Measurements from ENCODE around the gene NLGN2.
"Not testable (repeated sequence)": the region's sequence is repeated elsewhere in the genome, so short reads cannot be mapped to it uniquely, and the experiment has no call there.

NLGN2 gene

DNA sequence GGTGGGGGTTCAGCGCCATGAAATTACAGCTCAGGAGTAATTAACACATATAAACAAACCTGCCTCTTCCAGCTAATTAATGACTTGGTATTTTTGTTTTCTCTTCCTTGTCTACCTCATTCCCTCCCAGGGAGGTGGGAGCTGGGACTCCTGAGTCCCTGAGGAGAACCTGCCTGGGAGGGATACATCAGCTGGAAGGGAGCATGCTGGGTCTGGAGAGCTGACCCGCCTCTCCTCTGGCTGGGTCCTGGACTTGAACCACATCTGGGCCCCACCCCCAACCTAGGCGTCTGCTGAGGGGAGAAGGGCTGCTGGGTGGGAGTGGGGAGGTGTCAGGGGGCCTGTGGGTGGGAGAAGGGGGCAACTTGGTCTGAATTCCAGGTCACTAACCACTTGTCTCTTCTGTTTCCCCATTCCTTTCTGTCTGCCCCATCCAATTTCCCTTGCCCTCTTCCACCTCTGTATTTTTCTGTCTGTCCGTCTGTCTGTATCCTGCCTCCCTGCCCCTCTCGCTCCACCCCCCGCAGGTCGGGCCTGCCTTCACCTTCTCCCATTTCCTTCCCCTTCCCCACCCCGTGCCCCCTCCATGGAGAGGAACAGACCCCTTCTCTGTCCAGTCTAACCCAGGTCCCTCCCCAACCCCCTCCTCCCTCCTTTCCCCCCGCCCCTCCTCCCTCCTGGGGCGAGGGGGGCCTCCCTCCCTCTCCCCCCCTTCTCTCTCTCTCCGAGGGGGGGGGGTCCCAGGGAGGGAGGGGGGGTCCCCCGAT is at the start of gene NLGN2:
NLGN2 (plus strand) TSS at position 361 of the 767 bp plus-strand sequence. CDS start 411 bp downstream, outside the sequence.
- peak within 1 kb of the TSS; percentile 61 for H3K27ac Mint-ChIP-seq
- H3K4me3 Mint-ChIP-seq, result no peak within 1 kb of the TSS
- peaks cover 18% of the 10 kb centered on the region for H3K4me1 Mint-ChIP-seq (ENCODE audit: low read depth)
- H3K36me3 Mint-ChIP-seq, result no peaks in the 10 kb centered on the region
- H3K9me3 Mint-ChIP-seq (ENCODE audit: low read depth), result no peaks in the 10 kb centered on the region
- no peaks in the 10 kb centered on the region for H3K27me3 Mint-ChIP-seq

DNA sequence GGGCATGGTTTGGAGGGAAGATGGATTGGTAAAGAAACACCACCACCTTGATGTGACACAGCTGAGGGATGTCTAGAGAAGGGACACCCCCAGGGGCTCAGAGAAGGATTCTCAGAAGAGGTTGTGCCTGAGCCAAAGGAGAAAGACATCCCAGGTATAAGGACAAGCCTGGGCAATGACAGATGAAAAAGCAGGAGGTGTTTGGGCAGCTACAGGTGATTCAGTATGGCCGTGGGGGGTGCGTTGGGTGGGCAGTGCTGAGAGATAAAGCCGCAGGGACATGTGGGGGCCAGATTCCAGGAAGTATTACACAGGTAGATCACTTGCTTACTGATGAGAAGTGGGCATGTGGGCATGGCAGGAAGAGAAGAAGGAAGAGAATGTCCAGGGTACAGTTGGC is 45.7 kb upstream of the NLGN2 start:
- Mint-ChIP-seq H3K9me3 (ENCODE audit: low read depth) (no peaks in the 10 kb centered on the region), H3K4me3 (no peak overlapping the region), H3K4me1 (ENCODE audit: low read depth) (no peaks in the 10 kb centered on the region), H3K36me3 (no peaks in the 10 kb centered on the region), H3K27ac (no peak overlapping the region), H3K27me3 (no peaks in the 10 kb centered on the region)

DNA sequence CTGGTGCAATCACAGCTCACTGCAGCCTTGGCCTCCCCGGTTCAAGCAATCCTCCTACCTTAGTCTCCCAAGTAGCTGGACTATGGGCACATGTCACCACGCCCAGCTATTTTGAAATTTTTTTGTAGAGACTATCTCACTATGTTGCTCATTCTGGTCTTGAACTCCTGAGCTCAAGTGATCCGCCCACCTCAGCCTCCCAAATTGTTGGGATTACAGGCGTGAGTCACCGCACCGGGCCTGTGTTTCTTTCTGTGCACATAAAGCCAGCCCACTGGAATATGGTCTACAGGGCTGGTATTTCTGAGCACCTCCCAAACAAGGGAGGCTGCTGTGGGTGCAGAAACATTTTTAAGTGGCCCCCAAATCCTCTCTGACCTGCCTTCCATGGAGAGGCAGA is 44.3 kb upstream of the NLGN2 start:
- H3K27ac Mint-ChIP-seq, result no peak overlapping the region
- H3K4me3 Mint-ChIP-seq, result no peak overlapping the region
- no peaks in the 10 kb centered on the region for H3K36me3 Mint-ChIP-seq
- no peaks in the 10 kb centered on the region for H3K4me1 Mint-ChIP-seq (ENCODE audit: low read depth)
- no peaks in the 10 kb centered on the region for H3K27me3 Mint-ChIP-seq
- no peaks in the 10 kb centered on the region for H3K9me3 Mint-ChIP-seq (ENCODE audit: low read depth)

DNA sequence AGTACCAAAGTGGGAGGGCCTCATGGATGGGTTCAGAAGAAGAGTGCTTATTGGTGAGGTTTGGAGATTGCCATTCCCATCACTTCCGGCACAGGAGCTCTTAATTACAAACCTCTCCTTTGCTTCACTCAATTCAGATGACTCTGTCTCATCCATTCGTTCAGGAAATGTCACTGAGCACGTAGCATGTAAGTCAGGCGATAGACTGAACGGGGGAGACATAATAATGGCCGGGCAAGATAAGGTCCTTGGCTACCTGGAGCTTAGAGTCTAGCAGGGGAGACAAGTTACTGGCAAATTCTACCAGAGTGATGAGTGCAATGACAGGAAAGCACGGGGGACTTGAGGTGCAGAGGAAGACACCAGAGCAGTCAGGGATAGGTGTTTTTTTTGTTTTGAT is 41.7 kb upstream of the NLGN2 start:
- not testable (repeated sequence) for H3K27ac Mint-ChIP-seq; H3K36me3 Mint-ChIP-seq; H3K4me1 Mint-ChIP-seq (ENCODE audit: low read depth); H3K4me3 Mint-ChIP-seq; H3K9me3 Mint-ChIP-seq (ENCODE audit: low read depth); H3K27me3 Mint-ChIP-seq

DNA sequence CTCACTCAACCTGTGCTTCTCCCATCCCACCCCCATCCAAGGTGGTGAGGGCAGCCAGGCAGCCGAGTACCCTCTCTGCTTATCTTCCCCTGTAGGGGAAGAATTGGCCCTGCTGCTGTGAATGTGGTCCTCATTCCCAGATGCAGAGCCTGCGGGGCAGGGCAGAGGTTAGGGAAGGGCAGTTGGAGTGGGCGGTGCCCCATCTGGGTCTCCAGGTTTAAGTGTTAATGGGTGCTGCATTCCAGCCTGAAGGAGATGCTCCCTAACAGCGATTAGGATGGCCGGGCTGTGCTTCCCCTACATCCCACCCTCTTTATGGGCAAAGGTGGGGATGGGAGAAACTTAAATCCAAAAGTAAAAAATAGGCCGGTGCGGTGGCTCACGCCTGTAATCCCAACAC is 40.6 kb upstream of the NLGN2 start:
- no peaks in the 10 kb centered on the region for H3K36me3 Mint-ChIP-seq
- H3K9me3 Mint-ChIP-seq (ENCODE audit: low read depth), result no peaks in the 10 kb centered on the region
- no peak overlapping the region for H3K4me3 Mint-ChIP-seq
- H3K27ac Mint-ChIP-seq, result no peak overlapping the region
- H3K27me3 Mint-ChIP-seq, result no peaks in the 10 kb centered on the region
- no peaks in the 10 kb centered on the region for H3K4me1 Mint-ChIP-seq (ENCODE audit: low read depth)

DNA sequence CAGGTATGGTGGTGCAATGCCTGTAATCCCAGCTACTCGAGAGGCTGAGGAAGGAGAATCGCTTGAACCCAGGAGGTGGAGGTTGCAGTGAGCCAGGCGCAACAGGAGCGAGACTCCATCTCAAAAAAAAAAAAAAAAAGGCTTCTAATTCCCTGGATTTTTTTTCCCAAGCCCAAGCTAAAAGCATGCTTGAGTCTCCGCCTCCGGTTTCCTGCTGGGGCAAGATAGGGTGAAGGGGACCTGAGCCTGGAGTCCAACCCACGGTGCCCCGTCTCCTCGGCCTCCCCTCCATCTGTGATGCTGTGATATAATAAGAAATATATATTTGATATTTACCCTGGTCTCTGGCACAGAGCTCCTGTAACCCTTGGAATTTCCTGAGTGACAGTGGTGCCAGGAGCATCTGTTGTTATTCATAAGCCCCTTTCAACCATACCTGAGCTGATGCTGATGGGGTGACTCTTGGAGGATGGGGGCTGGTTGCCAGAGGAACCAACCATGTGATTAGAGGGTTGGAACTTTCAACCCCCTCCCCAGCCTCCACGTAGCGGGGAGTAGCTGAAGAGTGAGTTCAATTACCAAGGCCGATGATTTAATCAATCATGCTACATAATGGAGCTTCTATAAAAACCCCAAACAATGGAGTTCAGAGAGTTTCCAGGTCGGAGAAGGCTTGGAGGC is 39.6 kb upstream of the NLGN2 start:
- Mint-ChIP-seq H3K27me3 (no peaks in the 10 kb centered on the region), H3K27ac (no peak overlapping the region), H3K4me1 (ENCODE audit: low read depth) (no peaks in the 10 kb centered on the region), H3K36me3 (no peaks in the 10 kb centered on the region), H3K4me3 (no peak overlapping the region), H3K9me3 (ENCODE audit: low read depth) (no peaks in the 10 kb centered on the region)

DNA sequence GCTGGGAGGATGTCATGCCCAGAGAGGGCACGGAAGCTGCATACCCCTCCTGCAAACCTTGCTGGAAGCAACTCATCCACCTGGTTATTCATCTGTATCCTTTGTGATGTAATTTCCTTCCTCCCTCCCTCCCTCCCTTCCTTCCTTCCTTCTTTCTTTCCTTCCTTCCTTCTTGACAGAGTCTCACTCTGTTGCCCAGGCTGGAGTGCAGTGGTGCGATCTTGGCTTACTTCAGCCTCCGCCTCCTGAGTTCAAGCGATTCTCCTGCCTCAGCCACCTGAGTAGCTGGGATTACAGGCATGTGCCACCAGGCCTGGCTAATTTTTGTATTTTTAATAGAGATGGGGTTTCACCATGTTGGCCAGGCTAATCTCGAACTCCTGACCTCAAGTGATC is 39.0 kb upstream of the NLGN2 start:
- H3K36me3 Mint-ChIP-seq, result not testable (repeated sequence)

DNA sequence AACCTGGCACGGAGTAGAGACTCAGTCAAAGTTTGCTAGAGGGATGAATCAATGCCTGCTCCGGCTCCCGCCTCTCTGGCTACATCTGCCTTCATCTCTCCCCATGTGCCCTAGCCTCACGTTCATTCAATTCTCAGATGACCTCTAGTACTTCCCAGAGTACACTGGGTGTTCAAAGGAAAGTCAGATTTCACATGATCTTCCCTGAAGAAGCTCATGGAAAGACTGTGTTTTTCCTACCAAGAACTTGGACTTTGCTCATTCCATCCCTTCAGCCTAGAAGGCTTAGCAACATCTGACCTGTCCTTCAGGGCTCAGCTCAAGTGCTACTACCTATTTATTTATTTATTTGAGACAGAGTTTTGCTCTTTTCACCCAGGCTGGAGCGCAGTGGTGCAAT is 37.8 kb upstream of the NLGN2 start:
- H3K27me3 Mint-ChIP-seq, result peaks cover 3% of the 10 kb centered on the region
- no peaks in the 10 kb centered on the region for H3K4me1 Mint-ChIP-seq (ENCODE audit: low read depth)
- H3K9me3 Mint-ChIP-seq (ENCODE audit: low read depth), result no peaks in the 10 kb centered on the region
- no peaks in the 10 kb centered on the region for H3K36me3 Mint-ChIP-seq
- H3K27ac Mint-ChIP-seq, result no peak overlapping the region
- H3K4me3 Mint-ChIP-seq, result no peak overlapping the region

More for the DNA sequence above, 39.0 kb upstream of the NLGN2 start:
- H3K27me3 Mint-ChIP-seq; H3K4me3 Mint-ChIP-seq; H3K27ac Mint-ChIP-seq; H3K4me1 Mint-ChIP-seq (ENCODE audit: low read depth); H3K9me3 Mint-ChIP-seq (ENCODE audit: low read depth): not testable (repeated sequence)

DNA sequence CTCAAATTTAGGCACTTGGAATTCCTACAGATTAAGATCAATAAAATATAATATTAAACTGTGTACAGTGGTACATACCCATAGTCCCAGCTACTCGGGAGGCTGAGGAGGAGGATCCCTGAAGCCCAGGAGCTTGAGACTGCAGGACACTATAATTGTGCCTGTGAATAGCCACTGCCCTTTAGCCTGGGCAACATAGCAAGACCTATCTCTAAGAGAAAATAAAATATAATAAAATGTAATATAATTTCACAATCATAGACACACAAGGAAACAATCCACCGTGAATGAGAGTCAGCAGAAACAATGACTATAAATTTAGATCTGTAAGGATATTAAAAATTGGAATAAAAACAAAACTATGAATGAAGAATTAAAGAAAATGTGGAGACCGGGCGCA is 36.8 kb upstream of the NLGN2 start:
- no peaks in the 10 kb centered on the region for H3K9me3 Mint-ChIP-seq (ENCODE audit: low read depth)
- no peaks in the 10 kb centered on the region for H3K4me1 Mint-ChIP-seq (ENCODE audit: low read depth)
- peaks cover 3% of the 10 kb centered on the region for H3K27me3 Mint-ChIP-seq
- no peak overlapping the region for H3K27ac Mint-ChIP-seq
- no peaks in the 10 kb centered on the region for H3K36me3 Mint-ChIP-seq
- no peak overlapping the region for H3K4me3 Mint-ChIP-seq

DNA sequence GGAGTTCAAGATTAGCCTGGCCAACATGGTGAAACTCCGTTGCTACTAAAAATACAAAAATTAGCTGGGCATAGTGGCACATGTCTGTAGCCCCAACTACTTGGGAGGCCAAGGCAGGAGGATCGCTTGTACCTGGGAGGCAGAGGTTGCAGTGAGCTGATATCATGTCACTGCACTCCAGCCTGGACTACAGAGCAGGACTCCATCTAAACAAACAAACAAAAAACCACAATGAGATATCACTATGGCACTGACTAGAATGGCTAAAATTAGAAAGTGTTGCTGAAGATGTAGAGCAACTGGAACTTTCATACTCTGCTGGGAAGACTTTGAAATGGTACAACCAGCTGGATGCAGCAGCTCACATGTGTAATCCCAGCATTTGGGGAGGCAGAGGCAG is 33.3 kb upstream of the NLGN2 start:
- H3K4me3 Mint-ChIP-seq, result no peak overlapping the region
- H3K9me3 Mint-ChIP-seq (ENCODE audit: low read depth), result no peaks in the 10 kb centered on the region
- peaks cover 4% of the 10 kb centered on the region for H3K36me3 Mint-ChIP-seq
- H3K27me3 Mint-ChIP-seq, result peaks cover 12% of the 10 kb centered on the region
- H3K4me1 Mint-ChIP-seq (ENCODE audit: low read depth), result no peaks in the 10 kb centered on the region
- H3K27ac Mint-ChIP-seq, result no peak overlapping the region

DNA sequence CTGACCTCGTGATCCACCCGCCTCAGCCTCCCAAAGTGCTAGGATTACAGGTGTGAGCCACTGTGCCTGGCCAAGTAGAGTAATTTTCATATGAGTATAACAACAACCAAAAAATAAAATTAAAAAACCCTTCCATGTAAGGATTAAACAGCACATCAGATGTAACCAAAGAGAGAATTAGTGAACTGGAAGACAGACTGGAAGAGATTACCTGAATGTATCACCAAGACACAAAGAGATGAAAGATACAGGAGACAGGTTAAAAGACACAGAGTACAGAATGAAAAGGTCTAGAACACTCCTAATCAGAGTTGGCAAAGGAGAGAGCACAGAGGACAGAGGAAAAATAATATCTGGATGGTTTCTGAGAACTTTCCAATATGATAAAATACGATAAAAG is 28.5 kb upstream of the NLGN2 start:
- no peaks in the 10 kb centered on the region for H3K9me3 Mint-ChIP-seq (ENCODE audit: low read depth)
- peaks cover 5% of the 10 kb centered on the region for H3K36me3 Mint-ChIP-seq
- H3K4me3 Mint-ChIP-seq, result no peak overlapping the region
- peaks cover 7% of the 10 kb centered on the region for H3K4me1 Mint-ChIP-seq (ENCODE audit: low read depth)
- no peak overlapping the region for H3K27ac Mint-ChIP-seq
- peaks cover 28% of the 10 kb centered on the region for H3K27me3 Mint-ChIP-seq

DNA sequence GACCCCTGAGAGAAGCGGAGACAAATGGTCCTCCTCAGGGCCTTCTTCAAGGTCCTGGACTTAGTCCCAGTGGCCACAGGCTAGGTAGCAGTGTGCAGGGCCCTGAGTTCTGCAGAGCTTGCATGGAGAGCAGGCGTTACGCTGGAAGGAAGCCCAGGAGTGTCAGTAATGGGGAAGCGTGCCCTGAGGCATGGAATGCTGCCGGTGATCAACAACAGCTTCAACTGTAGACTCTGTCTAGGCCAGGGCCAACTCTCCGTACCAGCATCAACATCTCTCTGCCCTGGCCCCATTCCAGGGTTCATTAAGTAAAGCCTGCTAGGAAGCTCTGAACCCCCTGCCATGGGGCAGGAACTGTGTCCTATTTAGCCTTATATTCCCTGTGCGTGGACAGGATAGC is 27.3 kb upstream of the NLGN2 start:
- Mint-ChIP-seq H3K36me3 (peaks cover 5% of the 10 kb centered on the region), H3K27ac (no peak overlapping the region), H3K4me1 (ENCODE audit: low read depth) (peaks cover 10% of the 10 kb centered on the region), H3K4me3 (peak overlapping the region; percentile 47), H3K9me3 (ENCODE audit: low read depth) (no peaks in the 10 kb centered on the region), H3K27me3 (peaks cover 25% of the 10 kb centered on the region)

DNA sequence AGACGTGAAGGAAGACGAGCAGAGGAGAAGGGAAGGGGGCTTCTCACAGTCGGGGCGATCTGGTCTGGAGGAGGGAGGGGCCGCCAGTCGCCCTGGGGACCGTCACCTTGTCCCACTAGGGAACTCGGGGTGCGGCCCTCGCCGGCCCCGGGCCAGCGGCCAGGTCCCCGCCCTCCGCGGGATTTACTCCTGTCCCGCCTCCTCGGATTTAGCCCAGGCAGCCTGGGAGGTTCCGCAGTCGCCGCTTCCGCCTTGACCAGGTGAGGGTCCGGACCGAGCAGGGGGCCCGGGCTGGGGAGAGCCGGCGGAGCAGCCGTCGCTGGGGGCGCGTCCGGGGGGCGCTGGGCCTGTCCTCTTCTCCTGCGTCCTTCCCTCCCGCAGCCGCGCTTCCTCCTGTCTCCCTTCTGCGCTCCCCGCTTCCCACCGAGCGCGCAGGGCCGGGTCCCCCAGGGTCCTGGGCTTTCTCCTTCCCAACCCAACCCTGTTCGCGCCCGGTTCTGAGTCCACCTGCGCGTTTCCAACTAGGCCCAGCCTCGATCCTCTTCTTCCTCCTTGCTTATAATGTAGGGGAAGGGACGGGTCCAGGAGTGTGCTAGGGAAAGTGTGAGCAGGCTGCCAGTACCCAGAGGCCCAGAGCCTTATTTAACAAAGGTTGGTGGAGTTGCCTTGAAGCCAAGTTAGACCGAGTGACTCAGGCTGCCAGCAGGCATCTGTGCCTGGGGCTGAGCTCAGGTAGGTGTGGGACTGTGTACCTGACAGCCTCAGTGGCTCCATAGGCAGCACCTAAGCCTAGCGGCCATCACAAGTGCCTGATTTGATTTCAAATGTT is 26.6 kb upstream of the NLGN2 start, which contains the start of gene TNK1:
TNK1 (plus strand) TSS at position 235 of the 829 bp plus-strand sequence. CDS start 1,838 bp downstream, outside the sequence.
- Mint-ChIP-seq H3K27me3 (peaks cover 25% of the 10 kb centered on the region), H3K4me3 (peak within 1 kb of the TSS; percentile 47), H3K27ac (peak within 1 kb of the TSS; percentile 16), H3K36me3 (peaks cover 5% of the 10 kb centered on the region), H3K9me3 (ENCODE audit: low read depth) (no peaks in the 10 kb centered on the region), H3K4me1 (ENCODE audit: low read depth) (peaks cover 10% of the 10 kb centered on the region)

DNA sequence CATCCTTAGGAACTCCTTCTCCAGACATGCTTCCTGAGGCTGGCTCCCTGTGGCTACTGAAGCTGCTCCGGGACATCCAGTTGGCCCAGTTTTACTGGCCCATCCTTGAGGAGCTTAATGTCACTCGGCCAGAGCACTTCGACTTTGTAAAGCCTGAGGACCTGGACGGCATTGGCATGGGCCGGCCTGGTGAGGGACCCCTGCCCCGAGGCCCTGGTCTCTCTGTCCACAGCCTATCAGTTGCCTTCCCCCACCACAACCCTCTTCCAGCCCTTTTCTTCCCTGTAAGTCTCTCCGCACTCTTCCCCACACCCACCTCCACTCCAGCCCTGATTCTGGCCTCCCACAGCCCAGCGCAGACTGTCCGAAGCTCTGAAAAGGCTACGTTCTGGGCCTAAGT is 24.7 kb upstream of the NLGN2 start:
- Mint-ChIP-seq H3K4me3 (no peak overlapping the region), H3K27ac (no peak overlapping the region), H3K9me3 (ENCODE audit: low read depth) (no peaks in the 10 kb centered on the region), H3K36me3 (peaks cover 5% of the 10 kb centered on the region), H3K27me3 (peaks cover 20% of the 10 kb centered on the region), H3K4me1 (ENCODE audit: low read depth) (peaks cover 10% of the 10 kb centered on the region)

DNA sequence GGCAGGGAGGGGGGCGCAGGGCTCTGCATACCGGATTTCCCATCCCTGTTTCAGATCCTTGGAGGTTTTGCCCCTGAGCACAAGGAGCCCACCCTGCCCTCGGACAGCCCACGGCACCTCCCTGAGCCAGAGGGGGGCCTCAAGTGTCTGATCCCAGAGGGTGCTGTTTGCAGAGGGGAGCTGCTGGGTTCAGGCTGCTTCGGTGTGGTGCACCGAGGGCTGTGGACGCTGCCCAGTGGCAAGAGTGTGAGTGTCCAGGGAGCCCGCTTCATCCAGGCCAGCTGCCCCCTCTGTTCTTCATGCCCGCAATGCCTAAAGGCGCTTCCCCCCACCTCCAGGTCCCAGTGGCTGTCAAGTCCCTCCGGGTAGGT is 24.3 kb upstream of the NLGN2 start:
- Mint-ChIP-seq H3K36me3 (peaks cover 5% of the 10 kb centered on the region), H3K9me3 (ENCODE audit: low read depth) (no peaks in the 10 kb centered on the region), H3K27ac (no peak overlapping the region), H3K4me3 (no peak overlapping the region), H3K4me1 (ENCODE audit: low read depth) (peaks cover 10% of the 10 kb centered on the region), H3K27me3 (peaks cover 20% of the 10 kb centered on the region)
